ENCODE measurements around the gene C1orf52. TPM values are rescaled to one million over a fixed set of nuclear protein-coding genes. Genes with fewer than 3 reads are reported as not detected.

The C1orf52 gene
- polyA plus RNA-seq, 4 donors, result 37.9 to 49.9 (median 41.3) TPM

DNA sequence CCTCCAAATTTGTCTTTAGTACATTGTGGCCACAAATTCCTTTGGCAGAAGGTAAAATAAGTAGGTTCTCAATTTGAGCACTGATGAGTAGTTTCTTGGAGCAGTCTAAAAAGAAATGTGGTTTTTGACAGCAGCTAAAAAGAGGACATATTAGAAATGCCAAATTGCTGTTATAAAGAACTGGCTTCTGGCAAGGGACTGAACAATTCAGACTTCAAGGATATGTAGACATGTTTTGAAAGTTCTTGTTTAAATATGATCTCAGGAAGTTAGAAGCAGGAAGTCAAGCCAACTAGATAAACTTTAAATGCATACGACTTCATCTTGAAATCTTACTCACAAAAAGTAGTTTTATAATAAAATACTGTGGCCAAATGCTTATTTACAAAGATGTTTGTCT lies 18.8 kb downstream of the C1orf52 start:
- no peak for DNase-seq (ENCODE audit: low read depth in 4 of 4, low spot score in 2 of 4)

DNA sequence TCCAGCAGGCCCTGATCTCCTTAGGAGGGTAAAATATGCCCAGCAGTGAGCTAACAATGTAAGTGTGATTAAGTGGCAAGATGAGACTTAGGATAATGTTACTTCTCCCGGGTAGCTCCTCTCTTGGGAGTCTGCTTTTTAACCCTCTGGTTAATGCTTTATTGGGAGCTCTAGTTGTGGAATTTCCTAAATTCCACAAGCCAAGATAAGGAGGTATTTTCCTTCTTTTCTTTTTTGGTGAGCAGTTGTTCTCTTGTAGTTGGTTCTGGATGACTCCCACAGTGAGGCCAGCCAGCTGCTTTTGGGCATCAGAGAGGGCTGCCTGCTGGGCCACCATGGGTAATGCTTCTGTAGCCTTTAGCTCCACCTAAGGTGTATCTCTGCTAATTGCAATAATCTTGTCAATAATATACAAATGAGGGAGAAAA lies 19.3 kb downstream of the C1orf52 start:
- DNase-seq (ENCODE audit: low read depth in 4 of 4, low spot score in 2 of 4), result no peak

DNA sequence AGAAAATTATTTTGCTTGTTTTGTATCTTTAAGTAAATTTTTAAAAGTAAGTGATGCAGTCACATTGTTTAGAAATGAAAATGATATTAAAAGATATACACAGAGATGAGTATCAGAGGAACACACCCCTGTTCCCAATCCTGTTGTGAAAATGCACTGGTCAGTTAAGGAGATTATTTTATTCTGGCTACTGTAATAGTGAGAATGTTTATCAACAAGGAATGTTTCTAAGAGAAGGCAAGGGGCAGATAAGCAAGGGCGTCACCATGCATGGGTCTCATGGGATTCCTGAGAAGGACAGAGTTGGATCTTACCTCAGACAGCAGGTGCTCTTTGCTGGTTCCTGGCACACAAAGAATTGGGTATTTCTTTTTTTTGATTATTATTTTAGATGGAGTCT lies 21.8 kb downstream of the C1orf52 start:
- no peak for DNase-seq (ENCODE audit: low read depth in 4 of 4, low spot score in 2 of 4)

DNA sequence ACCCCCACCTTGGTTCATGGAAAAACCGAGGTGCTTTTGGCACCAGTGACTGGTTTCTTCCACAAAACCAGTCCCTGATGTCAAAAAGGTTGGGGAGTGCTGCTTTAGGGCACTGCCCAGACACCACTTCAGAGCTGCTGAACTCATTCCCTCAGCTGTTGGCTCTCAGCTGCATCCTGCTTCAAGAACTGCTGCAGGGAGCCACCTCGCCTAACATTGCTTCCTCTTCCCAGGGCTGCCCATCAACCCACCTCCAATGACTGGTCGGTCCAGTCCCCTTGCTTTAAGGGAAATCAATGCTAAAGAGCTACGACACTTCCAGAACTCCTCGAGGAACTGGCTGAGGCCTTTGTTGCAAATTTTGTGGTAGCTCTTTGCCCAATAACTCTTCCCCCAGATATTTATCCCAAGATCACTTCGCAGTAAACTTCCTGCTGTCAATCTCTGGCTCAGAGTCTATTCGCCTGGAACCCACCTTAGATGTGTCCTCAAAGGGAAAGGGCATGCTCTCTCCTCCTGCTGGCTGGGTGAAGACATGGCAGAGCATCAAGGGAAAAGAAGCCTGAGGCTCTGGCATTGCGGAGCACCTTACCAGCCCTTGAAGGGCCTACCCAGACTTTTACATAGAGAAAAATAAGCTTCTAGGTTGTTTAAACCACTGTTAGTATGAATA lies 29.0 kb downstream of the C1orf52 start:
- DNase-seq (ENCODE audit: low read depth in 4 of 4, low spot score in 2 of 4), result no peak

DNA sequence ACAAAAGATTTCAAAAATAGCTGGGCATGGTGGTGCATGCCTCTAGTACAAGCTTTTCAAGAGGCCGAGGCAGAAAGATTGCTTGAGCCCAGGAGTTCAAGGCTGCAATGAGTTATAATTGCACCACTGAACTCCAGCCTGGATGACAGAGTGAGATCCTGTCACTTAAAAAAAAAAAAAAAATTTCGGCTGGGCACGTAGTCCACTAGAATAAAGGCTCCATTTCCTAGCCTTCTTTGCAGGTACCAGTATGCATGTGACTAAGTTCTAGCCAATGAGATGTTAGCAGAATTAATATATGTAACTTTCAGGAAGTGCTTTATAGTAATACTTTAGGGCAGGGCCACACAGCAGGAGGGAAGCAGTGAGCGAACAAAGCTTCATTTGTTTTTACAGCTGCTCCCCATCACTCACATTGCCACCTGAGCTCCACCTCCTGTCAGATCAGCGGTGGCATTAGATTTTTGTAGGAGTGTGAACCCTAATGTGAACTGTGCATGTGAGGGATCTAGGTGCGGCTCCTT lies 29.8 kb downstream of the C1orf52 start:
- DNase-seq (ENCODE audit: low read depth in 4 of 4, low spot score in 2 of 4), result no peak

DNA sequence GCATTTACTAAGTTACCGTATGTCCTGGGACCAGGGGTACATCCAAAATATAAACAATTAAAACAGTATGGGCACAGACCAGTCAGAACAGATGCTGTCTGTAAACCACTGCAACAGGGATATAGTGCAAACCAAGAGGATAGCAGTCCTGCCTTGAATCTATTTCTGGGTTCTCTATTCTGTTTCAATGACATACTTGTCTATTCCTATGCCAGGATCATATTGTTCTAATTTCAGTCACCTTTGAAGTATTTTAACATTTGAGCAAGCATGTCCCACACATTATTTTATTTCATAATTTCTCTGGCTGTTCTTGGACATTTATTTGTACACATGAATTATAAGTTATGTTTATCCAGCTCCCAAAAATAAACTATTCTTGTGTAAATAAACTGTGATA lies 30.5 kb downstream of the C1orf52 start:
- DNase-seq (ENCODE audit: low read depth in 4 of 4, low spot score in 2 of 4), result no peak

DNA sequence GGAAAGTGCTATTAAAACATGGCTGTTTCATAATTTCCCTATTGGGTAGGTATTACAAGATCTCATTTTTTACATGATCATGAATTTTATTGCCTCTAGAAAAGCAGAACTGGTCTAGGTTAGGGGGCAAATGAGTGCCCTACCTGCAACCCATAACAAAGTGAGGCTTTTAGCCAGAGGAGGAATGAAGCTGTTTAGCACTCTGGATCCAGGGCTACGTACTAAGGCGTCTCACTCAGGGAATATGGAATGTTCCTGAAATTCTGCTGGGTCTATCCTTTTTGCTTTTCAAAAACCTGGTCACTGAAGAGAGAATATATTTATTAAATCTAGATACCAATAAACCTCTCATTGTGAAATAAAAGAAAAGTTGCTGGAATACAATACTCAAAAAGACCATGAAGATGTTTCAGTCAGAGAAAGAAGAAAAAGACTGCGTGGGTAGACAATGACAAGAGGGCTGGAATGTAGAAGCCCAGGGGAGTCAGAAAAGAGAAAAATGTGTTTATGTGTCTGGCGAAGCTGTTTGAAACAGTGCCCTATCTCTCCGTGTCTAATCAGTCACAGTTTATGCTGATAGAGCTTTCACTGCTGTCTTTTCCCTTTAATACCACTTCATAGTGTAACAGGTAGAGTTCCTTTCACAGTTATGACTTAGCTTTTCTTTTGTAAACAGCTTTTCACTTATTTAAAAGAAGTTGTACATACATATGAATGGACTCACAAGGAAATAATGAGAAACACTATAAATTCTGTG lies 33.7 kb downstream of the C1orf52 start:
- no peak for DNase-seq (ENCODE audit: low read depth in 4 of 4, low spot score in 2 of 4)

DNA sequence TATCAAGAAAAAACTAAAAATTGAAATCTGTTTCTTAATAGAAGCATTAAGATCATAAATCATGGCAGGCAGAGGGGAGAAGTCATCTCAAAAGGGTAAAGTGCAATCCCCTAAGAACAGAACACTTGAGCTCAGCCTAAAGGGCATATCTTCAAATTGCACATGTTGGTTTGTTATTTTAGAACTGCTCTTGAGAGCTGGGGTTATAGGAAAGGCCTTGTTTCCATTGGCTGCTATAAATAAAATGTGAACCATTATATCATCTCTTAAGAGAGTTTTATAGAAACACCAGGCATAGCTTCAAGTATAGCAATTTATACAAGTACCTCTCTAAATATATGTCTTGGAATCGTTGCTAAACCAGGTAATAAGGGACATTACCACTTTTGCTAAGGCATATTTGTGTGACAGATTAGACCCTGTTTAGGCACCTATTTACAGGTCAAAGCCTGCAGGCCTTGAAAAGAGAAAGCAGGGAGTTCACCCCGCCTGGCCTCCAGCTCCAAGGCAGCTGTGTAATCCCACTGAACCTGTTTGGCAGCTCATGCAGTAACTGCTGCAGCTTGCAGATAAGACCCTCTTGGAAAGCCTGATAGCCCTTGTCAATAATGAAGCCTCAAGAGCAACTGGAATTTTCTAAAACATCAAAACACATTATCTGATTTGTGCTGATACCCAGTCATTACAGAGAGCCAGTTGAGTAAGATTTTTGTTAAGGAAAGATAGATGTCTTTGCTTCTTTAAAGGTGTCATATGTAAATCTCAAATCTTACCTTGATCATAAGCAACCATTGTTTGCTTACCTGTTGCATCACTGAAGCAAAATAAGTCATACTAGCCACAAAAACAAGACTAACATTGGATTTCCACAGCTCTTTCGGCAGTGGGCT lies 34.5 kb downstream of the C1orf52 start:
- DNase-seq (ENCODE audit: low read depth in 4 of 4, low spot score in 2 of 4), result peak in 1 of 4 donors; percentile 41

DNA sequence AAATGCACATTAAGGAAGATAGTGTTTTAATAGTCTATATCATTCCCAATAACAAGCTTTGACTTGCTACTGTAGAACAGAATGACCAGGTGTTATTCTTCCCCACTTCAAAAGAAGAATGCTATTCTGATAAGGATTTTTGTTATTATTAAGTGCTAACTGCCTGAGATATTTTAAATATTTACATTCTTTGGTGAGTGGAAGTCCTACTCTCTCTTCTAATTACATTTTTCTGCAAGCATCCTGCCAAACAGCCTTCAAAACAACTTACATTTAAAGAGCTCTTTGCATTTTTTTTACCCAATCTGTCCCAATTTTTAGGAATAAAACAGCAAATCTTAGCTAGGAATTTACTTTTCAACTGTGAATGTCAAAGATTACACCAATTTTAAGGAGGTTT lies 35.2 kb downstream of the C1orf52 start:
- no peak for DNase-seq (ENCODE audit: low read depth in 4 of 4, low spot score in 2 of 4)

DNA sequence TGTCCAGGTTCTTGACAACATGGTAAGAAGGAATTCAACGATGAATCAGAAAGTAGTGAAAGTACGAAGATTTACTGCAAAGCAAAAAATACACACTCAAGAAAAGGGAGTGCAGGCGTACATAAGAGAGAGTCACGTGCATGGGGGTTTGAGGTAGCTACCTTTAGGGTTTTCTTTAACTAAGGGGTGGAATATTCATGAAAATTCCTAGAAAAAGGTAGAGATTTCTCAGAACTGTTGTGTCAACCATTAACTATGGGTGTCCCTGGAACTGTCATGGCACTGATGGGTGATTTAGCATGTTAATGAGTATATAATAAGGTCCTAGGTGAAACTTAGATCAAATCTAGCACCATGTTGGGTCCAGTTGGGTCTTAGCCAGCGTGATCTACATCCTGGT lies 36.1 kb downstream of the C1orf52 start:
- DNase-seq (ENCODE audit: low read depth in 4 of 4, low spot score in 2 of 4), result no peak

DNA sequence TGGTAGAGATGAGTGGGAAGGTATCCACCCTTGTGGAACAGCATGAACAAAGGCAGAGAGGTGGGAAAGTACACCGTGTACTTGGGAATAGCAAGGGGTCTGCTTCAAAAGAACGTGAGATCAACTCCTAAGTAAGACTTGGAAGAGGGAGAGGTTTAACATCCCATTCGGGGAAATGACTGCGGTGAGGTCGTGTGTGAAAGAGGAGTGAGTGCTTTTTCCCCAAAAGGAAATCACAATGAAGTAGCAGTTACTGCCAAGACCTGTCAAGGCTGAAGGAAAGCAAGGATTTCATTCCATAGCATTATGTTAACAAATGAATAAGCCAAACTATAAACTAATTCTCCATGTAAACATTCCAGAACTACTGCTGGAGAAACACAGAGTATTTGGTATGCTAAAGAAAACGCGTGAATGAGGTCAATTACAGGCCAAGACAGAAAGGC lies 38.7 kb downstream of the C1orf52 start:
- DNase-seq (ENCODE audit: low read depth in 4 of 4, low spot score in 2 of 4), result no peak

DNA sequence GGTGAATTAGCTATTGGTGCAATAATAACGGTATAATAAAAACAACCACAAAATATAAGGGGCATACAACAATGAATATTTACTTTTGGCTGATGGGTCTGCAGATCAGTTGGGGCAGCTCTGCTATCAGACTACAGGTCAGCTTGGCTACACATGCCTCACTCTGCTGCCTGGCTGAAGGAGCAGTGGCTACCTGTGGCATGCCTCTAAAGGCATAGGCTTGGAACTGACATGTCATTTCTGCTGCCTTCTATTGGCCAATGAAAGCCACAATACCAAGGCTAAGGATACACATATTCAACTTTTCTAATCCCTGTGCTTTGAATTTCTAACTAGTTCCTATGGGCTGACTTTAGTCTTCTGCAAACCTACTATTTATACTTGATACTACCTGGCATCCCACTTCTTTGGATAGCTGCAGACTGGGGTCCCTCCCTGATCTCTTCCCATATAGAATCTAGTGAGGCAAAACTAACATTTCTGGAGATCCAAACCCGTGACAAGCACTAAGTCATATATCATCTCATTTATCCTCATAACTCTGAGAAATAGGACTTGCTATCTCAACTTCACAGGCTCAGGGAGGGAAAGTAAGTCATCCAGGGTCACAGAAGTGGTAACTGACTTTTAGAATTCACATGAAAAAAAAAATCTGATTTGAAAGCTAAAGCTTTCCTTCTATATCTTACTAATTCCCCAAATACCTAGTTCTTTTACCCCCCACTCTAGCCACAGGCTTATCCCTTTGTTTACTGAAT lies 39.4 kb downstream of the C1orf52 start:
- no peak for DNase-seq (ENCODE audit: low read depth in 4 of 4, low spot score in 2 of 4)

DNA sequence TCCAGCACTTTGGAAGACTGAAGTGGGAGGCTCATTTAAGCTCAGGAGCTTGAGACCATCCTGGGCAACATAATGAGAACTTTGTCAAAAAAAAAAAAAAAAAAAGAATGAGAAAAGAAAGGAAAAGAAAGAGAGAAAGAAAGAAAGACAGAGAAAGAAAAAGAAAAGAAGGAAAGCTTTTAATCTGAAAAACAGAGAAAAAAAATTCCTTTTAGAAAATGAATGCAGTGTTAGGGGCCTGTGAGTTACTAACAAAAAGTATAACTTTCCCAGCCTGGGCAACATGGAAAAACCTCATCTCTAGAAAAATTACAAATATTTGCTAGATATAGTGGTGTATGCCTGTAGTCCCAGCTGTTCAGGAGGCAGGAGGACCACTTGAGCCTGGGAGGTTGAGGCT lies 42.8 kb downstream of the C1orf52 start:
- no peak for DNase-seq (ENCODE audit: low read depth in 4 of 4, low spot score in 2 of 4)

DNA sequence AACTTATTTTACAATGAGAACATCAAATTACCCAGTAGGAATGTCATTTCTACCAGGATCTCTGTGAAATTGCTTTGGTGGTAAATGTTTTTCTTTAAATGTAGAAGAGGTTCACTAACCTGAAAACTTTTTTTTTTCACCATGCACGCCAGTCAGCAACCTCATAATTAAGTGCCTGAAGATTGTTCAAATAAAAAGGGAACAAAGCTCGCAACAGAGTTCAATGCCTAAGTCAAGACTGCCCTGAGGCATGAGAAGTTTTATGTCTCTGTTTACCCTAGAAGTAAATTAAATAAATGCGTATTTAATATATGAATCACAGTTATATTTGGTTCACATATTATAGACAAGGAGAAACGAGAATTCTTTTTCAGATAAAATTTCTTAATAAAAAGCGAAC lies 44.8 kb downstream of the C1orf52 start:
- no peak for DNase-seq (ENCODE audit: low read depth in 4 of 4, low spot score in 2 of 4)

DNA sequence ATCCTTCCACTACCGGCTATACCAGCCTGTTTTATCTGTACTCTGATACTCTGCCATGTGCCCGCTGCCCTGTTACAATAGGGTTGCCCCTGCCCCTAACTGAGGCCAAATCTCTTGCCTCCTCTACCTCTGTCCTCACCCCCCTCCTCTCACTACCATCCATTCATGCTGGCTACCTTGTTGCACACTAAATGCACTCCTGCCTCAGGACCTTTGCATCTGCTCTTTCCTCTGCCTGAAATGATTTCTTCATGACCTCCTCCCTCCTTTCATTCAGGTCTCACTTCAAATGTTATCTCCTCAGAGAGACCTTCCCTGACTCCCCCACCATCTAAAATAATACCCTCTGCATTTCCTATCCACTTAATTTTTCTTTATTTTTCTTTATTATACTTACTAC lies 51.0 kb downstream of the C1orf52 start:
- no peak for DNase-seq (ENCODE audit: low read depth in 4 of 4, low spot score in 2 of 4)

DNA sequence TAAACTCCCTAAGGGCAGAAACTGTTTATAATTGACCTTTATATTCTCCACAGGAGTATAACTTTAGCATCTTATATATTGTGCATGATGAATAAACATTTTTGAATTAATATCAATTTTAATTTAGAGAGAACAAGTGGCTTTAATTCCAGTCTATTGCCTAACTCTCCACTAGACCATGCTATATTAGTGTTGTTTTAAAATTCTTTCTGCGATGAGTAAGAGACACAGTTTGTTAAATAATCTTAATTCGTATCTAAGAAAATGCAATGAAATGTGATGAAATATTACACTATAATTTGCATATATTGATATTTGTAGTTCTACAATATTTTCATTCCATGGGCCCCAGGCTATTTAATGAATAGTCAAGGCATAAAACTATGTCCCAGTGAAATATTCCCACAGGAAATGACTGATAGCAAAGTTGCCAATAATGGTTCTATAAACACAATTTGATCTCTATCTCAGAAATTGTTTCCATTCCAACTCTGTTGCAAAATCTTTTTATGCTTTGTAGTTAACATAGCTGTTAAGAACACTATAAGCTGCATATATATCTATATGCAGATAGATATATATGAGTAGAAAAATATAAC lies 55.8 kb downstream of the C1orf52 start:
- DNase-seq (ENCODE audit: low read depth in 4 of 4, low spot score in 2 of 4), result no peak

DNA sequence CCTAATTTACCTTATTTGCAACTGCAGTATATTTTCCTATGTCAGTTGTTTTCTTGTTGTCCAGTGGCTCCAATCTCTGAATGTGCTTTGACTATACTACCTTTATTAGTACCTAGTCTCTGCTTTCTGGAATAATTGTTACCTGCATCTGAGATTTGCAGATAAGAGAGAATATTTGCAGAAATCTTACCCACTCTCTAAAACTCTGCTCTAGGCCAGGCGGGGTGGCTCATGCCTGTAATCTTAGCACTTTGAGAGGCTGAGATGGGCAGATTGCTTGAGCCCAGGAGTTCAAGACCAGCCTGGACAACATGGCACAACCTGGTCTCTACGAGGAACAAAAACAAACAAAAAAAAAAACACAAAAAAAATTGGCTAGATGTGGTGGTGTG lies 56.6 kb downstream of the C1orf52 start:
- DNase-seq (ENCODE audit: low read depth in 4 of 4, low spot score in 2 of 4), result no peak

DNA sequence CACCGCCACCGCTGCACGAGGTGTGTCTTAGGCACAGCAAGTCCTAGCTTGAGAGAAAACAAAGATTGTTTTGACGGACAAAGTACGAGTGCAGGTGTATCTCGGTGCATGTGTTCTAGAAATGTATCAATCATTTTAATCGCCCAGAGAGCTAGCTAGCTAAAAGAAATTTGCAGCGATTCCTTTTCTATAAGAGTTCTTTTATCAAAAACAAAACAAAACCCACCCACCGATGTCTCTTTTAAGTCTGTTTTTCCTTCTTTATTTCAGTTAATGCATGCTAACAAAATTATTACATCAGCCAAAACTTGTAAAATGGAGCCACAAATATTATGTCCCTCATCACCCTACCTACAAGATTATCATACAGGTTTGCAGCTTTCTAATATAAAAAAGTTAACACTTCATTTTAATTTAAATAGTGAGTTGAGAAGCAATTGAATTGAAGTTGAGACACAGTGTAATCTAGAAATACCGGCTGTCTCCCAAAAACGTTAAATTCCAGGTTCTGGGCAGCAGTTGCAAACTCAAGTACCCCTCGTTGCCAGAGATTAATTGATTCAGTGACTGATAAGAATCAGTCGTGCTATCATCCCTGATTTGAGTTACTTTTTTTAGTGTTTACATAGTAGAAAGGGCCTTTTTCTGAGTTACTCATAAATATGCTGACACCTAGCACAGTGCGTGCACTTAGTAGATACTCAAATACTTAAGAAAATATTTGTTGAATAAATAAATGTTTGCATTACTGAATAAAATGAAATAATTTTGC lies 57.2 kb downstream of the C1orf52 start:
- no peak for DNase-seq (ENCODE audit: low read depth in 4 of 4, low spot score in 2 of 4)
